22Rv1 (cell line): ENCODE measurements around the gene GLS2.
A peak's percentile ranks its signal among the peaks of the same experiment; 100 is the strongest.

ENCODE experiments used
- H3K27ac ChIP-seq: fragments of 450-650 bp; 2 replicates; pipeline ENCODE4 v1.5.1; 2017
- CTCF ChIP-seq: fragments of 450-650 bp; IDR thresholded peaks from 2 replicates; pipeline ENCODE4 v1.5.1; 2017; ENCODE audit warnings: mild to moderate bottlenecking
- ZFX ChIP-seq: fragments of 450-650 bp; IDR thresholded peaks from 2 replicates; pipeline ENCODE4 v1.6.1; 2017; ENCODE audit warnings: antibody characterized with exemption, borderline replicate concordance

Gene GLS2

GRCh38 chr12:56486694-56487093 is 1.3 kb downstream of the GLS2 start:
- TF ChIP-seq CTCF (no peak), ZFX (no peak)

GRCh38 chr12:56484566-56484965 is 3.4 kb downstream of the GLS2 start:
- H3K27ac ChIP-seq, result no peak overlapping the region
- no peak for TF ChIP-seq CTCF
- TF ChIP-seq ZFX, result no peak

More at GRCh38 chr12:56486694-56487093, 1.3 kb downstream of the GLS2 start:
- peak overlapping the region; percentile 78 for H3K27ac ChIP-seq

GRCh38 chr12:56479625-56480024 is 8.3 kb downstream of the GLS2 start:
- TF ChIP-seq ZFX (no peak), CTCF (no peak)
- H3K27ac ChIP-seq, result no peak overlapping the region

GRCh38 chr12:56477521-56478225 is 10.3 kb downstream of the GLS2 start:
- no peak for TF ChIP-seq ZFX
- TF ChIP-seq CTCF, result no peak
- H3K27ac ChIP-seq, result no peak overlapping the region

- no peak overlapping the region for H3K27ac ChIP-seq
Measured at GRCh38 chr12:56476972-56477432, 11.0 kb downstream of the GLS2 start.

GRCh38 chr12:56476143-56476542 is 11.8 kb downstream of the GLS2 start:
- H3K27ac ChIP-seq, result no peak overlapping the region
- TF ChIP-seq ZFX (no peak), CTCF (no peak)

More at GRCh38 chr12:56476972-56477432, 11.0 kb downstream of the GLS2 start:
- TF ChIP-seq CTCF, result no peak
- no peak for TF ChIP-seq ZFX

- no peak for TF ChIP-seq CTCF
- TF ChIP-seq ZFX, result no peak
Measured at GRCh38 chr12:56474389-56474788, 13.6 kb downstream of the GLS2 start.

More at GRCh38 chr12:56474389-56474788, 13.6 kb downstream of the GLS2 start:
- H3K27ac ChIP-seq, result no peak overlapping the region
